ENCODE results near the gene NECAP2.

- TF ChIP-seq CTCF (IDR thresholded peaks at IDR 0.05) (no peak), PBX3 (IDR thresholded peaks at IDR 0.05) (no peak), GATA2 (CRISPR knock-in tag; IDR thresholded peaks at IDR 0.05) (no peak)
Measured at GRCh38 chr1:16451841-16452528, 11.5 kb downstream of the NECAP2 start.

All from SK-N-SH (cell line).